ENCODE data around the gene IGF2BP2. TPM values are rescaled to one million over a fixed set of nuclear protein-coding genes. Genes with fewer than 3 reads are reported as not detected.
"Not testable (repeated sequence)": the region's sequence is repeated elsewhere in the genome, so short reads cannot be mapped to it uniquely, and the experiment has no call there.

IGF2BP2 gene
- total RNA-seq, 1 donor from 2014 or later, result 60.9 TPM

GRCh38 chr3:185646382-185647133, 178.3 kb downstream of the IGF2BP2 start:
- DNase-seq (ENCODE audit: low spot score), result no peak

GRCh38 chr3:185645596-185646381, 179.1 kb downstream of the IGF2BP2 start:
- DNase-seq (ENCODE audit: low spot score), result no peak

- DNase-seq (ENCODE audit: low spot score), result not testable (repeated sequence)
Observed at GRCh38 chr3:185645191-185645590, 179.7 kb downstream of the IGF2BP2 start.

GRCh38 chr3:185640308-185640707, 184.5 kb downstream of the IGF2BP2 start:
- no peak for DNase-seq (ENCODE audit: low spot score)

- DNase-seq (ENCODE audit: low spot score), result no peak
Observed at GRCh38 chr3:185639632-185640206, 185.1 kb downstream of the IGF2BP2 start.

- DNase-seq (ENCODE audit: low spot score), result not testable (repeated sequence)
Observed at GRCh38 chr3:185638651-185639050, 186.2 kb downstream of the IGF2BP2 start.

GRCh38 chr3:185637388-185637787, 187.5 kb downstream of the IGF2BP2 start:
- no peak for DNase-seq (ENCODE audit: low spot score)

GRCh38 chr3:185632996-185633395, 191.8 kb downstream of the IGF2BP2 start:
- DNase-seq (ENCODE audit: low spot score), result no peak

- no peak for DNase-seq (ENCODE audit: low spot score)
Observed at GRCh38 chr3:185631508-185632206, 193.2 kb downstream of the IGF2BP2 start.

GRCh38 chr3:185631108-185631507, 193.7 kb downstream of the IGF2BP2 start:
- no peak for DNase-seq (ENCODE audit: low spot score)

- DNase-seq (ENCODE audit: low spot score), result no peak
Observed at GRCh38 chr3:185630182-185630622, 194.6 kb downstream of the IGF2BP2 start.

- no peak for DNase-seq (ENCODE audit: low spot score)
Observed at GRCh38 chr3:185629554-185630181, 195.2 kb downstream of the IGF2BP2 start.

GRCh38 chr3:185625784-185626183, 199.1 kb downstream of the IGF2BP2 start:
- DNase-seq (ENCODE audit: low spot score), result no peak

GRCh38 chr3:185623939-185624665, 200.7 kb downstream of the IGF2BP2 start:
- no peak for DNase-seq (ENCODE audit: low spot score)

- no peak for DNase-seq (ENCODE audit: low spot score)
Observed at GRCh38 chr3:185613016-185613415, 211.8 kb downstream of the IGF2BP2 start.

GRCh38 chr3:185606196-185606595, 218.6 kb downstream of the IGF2BP2 start:
- no peak for DNase-seq (ENCODE audit: low spot score)

GRCh38 chr3:185605566-185605965, 219.3 kb downstream of the IGF2BP2 start:
- no peak for DNase-seq (ENCODE audit: low spot score)

GRCh38 chr3:185595526-185595925, 229.3 kb downstream of the IGF2BP2 start:
- DNase-seq (ENCODE audit: low spot score), result no peak

GRCh38 chr3:185594073-185594472, 230.8 kb downstream of the IGF2BP2 start:
- DNase-seq (ENCODE audit: low spot score), result no peak
